B cell (primary cell): ENCODE measurements around the gene MED16.

Source experiments
- EZH2 ChIP-seq: IDR thresholded peaks from 2 replicates; pipeline ENCODE4 v1.6.1; 2012; ENCODE audit warnings: borderline replicate concordance, low read depth, mild to moderate bottlenecking, moderate library complexity, low read length; ENCODE audit not compliant: insufficient read depth, poor library complexity, severe bottlenecking
- TF ChIP-seq, protein P1 (sequence below): fragments of 200-600 bp; IDR thresholded peaks from one replicate; pipeline ENCODE4 v1.8.0; 2022; ENCODE audit warnings: antibody characterized with exemption, mild to moderate bottlenecking

DNA sequence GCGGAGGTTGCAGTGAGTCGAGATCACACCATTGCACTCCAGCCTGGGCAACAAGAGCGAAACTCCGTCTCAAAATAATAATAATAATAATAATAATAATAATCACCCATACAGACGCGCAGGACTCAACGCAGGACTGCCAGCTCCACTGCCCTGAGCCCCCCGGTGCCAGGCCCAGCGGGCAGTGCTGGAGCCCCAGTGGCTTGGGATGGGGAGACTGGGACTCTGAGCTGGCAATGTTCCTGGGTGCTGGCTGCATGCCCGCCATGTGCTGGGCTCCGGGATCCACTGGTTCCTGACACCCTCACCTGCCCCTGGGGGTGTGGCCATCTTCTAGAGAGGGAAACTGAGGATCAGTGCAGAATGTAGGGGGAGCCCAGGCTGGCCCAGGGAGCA, 65.7 kb downstream of the MED16 start:
- TF ChIP-seq, protein P1, sequence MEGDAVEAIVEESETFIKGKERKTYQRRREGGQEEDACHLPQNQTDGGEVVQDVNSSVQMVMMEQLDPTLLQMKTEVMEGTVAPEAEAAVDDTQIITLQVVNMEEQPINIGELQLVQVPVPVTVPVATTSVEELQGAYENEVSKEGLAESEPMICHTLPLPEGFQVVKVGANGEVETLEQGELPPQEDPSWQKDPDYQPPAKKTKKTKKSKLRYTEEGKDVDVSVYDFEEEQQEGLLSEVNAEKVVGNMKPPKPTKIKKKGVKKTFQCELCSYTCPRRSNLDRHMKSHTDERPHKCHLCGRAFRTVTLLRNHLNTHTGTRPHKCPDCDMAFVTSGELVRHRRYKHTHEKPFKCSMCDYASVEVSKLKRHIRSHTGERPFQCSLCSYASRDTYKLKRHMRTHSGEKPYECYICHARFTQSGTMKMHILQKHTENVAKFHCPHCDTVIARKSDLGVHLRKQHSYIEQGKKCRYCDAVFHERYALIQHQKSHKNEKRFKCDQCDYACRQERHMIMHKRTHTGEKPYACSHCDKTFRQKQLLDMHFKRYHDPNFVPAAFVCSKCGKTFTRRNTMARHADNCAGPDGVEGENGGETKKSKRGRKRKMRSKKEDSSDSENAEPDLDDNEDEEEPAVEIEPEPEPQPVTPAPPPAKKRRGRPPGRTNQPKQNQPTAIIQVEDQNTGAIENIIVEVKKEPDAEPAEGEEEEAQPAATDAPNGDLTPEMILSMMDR, result no peak
- TF ChIP-seq EZH2, result no peak
